Right kidney (tissue), 1 donor: Measurements from ENCODE around the gene USE1.

Experiments used
- DNase-seq: peaks from one replicate; pipeline ENCODE4 v3.0.0-alpha.2; 2016

Gene USE1

DNA sequence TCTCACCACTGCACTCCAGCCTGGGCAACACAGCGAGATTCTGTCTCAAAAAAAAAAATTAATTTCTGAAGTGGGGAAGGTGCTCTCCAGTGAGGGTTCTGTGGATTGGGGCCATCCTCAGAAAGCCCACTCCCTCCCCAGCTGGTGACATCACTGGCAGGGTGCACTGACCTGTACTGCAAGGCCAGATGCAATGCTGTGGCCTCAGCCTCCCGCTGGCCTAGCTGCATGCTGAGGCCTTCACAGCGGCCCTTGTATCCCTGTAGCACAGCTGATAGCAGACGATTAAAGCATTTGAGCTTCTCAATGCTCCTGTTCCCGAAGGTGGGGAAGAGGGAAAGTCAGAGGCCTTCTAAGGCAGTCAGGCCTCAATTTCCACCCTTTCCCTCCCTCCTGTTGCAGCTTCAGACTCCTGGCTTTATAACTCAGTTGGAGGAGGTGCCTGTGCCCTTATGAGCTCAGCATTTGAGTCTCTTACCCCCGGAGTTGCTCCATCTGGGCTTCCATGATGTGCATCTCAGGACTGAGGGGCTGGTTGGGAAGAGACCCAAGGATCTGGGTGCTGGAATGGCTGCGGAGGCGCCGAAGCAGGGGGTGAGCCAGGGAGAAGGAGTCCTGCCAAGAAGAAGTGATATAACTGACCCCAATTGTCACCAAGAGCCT is 44.1 kb downstream of the USE1 start:
- no peak for DNase-seq

DNA sequence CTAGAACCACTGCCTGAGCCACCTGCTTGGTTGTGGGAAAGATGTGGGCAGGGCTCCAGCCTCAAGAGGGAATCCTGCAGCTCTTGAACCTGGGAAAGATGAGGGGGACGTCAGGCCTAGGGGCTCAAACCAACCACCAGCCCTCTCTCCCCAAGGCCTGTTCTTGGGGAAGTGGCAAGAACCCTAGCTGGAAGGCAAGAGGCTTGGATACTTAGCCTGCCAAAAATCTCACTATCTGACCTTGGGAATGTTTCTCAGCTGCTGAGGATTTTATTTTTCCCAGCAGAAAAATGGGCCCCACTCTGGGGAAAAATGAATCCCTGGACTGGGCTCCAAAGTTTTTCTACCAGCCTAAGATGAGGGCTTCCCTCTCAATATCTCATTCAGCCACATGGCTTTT is 44.8 kb downstream of the USE1 start:
- no peak for DNase-seq

GRCh38 chr19:17260842-17261325 is 45.7 kb downstream of the USE1 start:
- DNase-seq: no peak

DNA sequence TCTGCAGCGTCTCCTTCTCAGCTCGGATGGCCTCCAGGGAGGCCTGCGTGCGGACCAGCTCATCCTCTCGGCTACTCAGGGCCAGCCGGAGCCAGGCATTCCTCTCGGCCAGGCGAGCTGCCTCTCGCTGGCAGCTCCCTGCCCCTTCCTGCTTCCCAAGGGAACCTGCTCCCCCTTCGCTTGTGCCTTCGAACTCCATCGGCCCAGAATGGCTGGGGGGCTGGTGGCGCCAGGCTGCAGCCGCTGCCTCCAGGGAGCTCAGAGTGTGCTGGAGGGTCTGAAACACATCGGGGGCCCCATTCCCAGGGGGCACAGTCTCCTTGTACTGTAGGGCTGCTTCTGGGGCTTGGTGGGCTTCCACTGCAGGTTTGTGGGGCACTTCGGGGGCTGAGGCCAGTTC is 47.4 kb downstream of the USE1 start:
- no peak for DNase-seq

DNA sequence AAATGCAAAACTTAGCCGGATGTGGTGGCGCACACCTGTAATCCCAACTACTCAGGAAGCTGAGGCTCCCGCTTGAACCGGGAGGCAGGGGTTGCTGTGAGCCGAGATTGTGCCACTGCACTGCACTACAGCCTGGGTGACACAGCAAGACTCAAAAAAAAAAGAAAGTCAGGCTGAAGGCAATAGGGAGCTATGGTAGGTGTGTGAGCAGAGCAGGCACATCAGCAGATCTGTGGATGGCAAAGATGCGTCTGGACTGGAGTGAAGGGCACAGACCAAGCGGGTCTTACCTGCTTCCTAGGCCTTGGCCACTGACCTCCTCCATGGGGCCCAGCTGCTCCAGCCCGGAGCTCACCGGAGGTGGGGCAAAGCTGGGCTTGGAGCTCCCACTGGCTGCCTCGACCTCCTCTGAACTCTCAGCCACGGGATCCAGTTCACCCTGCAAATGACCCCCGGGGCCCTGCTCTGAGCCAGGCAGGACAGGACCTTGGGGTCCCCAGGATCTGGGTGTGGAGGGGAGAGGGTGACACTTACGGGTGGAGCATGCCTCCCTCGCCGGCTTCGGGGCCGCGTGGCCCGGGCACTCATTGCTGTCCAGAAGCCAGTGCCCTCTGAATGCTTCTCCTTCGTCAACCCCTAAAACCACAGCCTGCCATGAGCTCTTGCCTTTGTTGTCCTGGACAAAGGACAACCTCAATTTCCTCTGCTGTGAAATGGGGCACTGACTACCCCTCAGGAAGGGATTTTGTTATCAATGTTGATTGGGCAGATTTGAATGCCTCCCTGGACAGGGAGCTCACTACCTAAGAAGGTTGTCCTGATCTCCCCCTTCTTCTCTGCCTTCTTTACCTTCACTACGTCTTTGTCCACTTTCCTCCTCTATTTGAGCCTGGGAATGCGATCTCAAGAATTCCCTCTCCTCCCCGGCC is 48.8 kb downstream of the USE1 start:
- no peak for DNase-seq

DNA sequence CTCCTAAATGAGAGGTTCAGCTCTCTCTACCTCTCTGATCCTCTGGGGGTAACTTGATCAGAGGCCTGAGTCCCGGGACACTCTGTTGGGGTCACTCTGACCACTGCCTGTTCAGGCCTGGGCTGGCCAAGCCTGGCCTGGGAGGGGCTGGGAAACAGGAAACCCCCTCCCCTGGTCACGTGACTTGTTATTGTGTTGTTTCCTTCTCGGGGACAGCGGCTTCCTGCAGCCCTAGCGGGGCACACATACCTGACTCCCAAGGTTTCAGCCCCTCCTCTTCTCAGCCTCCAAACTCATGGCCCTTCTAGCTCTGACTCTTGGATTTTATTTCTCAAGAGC is 49.5 kb downstream of the USE1 start, which contains the start of gene USHBP1:
TSS of gene USHBP1 (minus strand) at position 105 of the 339 bp plus-strand sequence. CDS start 446 bp downstream, outside the sequence.
- DNase-seq: no peak

GRCh38 chr19:17266026-17266425 is 50.9 kb downstream of the USE1 start:
- no peak for DNase-seq

DNA sequence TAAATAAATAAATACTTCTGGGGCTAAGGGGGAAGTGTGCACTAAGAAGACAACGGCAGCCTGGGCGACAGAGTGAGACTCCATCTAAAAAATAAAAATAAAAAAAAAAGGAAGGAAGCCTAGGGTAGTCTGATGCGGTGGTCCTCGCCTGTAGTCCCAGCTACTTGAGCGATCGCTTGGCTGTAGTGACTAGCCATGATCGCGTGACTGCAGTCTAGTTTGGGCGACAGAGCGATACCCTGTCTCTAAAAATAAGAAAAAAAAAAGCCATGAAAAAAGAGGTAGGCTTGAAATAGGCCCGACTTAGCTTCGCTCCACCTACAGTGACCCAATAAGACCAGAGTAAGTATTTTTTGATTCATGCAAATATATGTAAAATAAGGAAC is 51.4 kb downstream of the USE1 start:
- DNase-seq: no peak

DNA sequence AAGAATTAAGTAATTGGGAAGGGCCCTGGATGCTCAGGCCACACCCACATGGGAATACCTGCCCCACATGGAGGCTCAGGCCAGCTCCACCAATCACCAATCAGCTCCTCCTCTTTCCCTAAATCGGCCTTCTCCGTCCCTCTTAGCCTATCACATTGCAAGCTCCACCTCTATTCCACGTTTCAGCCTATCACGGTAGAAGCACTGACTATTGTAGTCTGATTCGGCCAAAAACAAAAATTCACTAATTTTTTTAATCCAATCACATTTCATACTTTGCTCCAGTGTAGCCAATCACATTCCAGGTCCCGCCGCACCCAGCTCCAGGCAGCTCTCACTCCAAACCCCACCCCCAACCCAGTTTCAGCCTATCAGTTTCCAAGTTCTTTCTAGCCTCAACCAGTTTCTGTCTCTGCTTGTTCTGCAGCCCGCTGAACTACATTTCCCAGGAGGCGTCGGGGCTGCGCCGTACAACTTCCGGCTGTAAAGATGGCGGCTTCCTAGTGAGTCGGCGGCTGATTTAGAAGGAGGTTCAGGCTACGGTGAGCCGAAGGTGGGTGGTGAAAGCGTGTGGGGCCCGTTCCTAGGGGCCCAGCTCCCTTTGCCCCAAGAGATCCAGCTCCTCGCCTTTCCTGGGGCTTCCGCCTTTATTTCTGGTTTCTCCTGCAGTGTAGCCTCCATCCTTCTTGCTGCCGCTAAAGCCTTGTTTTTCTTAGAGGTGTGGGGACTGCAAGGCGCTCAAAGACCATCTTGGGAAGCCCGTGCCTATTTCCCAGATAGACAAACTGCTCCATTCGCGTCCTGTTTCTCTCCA is 52.0 kb downstream of the USE1 start, which contains the start of gene BABAM1:
TSS of gene BABAM1 (plus strand) at position 469 of the 814 bp plus-strand sequence. CDS start 1,364 bp downstream, outside the sequence.
- DNase-seq: peak; percentile 81

- DNase-seq: no peak
Observed at GRCh38 chr19:17268754-17269153, 53.6 kb downstream of the USE1 start.
